HG02840 (cell line): ENCODE data around the gene TTC24.
"Not testable (repeated sequence)": the region's sequence is repeated elsewhere in the genome, so short reads cannot be mapped to it uniquely, and the experiment has no call there.

Experiments
- ATAC-seq: cut with Tn5 transposase; IDR thresholded peaks from one replicate; pipeline ENCODE4 v1.9.1; 2021; ENCODE audit warnings: mild to moderate bottlenecking, moderate library complexity, moderate number of reproducible peaks; ENCODE audit not compliant: unreplicated experiment, low FRiP score

Gene TTC24

GRCh38 chr1:156601892-156602291 lies 22.4 kb downstream of the TTC24 start:
- ATAC-seq, result no peak

DNA sequence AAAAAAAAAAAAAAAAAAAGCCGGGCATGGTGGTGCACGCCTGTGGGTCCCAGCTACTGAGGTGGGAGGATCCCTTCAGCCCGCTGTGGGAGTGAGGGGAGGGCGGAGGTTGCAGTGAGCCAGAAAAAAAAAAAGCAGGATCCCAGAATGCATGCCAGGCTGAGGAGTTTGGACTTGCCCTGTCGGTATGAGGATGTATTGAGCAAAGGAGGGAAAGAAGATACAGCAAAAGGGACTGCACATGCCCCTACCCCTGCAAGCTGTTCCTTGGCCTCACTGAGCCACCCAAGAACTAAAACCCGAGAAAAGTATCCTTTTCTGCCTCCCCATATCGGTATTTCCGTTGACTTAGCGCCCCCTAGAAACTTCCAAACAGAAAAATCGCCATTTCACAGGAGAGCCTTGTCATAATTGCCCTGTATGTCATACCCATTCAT lies 23.1 kb downstream of the TTC24 start:
- ATAC-seq, result no peak

- ATAC-seq, result not testable (repeated sequence)
Observed at GRCh38 chr1:156607344-156607743, 27.8 kb downstream of the TTC24 start.

DNA sequence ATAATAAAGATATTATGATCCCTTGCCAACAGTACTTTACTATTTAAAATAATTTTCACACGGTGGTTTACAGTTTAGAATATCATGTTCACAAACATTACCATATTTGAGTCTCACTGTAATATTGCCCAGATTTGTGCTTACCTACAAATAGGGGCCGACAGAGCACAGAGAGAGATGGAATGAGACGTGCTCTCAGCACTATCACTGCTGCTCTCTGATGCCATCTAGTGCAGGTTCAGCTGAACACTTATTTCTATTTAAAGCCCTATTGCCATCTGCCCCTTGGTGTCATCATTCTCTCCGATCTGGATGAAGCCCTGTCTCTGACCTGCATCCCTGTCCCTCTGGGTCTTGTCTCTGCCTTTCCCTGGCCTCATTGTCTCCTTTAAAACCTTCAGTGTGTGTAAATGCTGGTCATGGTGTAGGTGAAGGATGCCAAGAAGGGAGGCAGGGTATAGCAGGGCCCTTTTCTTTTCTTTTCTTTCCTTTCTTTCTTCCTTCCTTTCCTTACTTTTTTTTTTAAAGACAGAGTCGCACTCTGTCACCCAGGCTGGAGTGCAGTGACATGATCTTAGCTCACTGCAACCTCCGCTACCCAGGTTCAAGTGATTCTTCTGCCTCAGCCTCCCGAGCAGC lies 28.6 kb downstream of the TTC24 start:
- no peak for ATAC-seq

DNA sequence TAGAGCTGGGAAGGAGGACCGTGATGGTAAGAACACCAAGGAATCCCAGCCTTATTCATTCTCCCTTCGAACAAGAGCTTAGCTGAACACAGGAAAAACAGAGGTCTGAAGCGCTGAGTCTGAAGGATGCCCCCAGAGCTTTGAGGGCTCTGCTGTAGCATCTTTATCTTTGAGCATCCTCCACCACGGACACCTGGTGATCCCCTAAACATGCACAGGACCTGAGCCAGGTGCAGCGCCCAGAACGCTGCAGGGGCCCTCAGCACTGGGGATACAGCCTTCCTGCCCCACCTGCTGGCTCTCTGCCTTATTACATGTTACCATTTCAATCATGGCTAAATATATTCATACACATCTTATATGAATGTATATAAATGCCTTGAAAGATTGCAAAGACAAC lies 29.5 kb downstream of the TTC24 start:
- ATAC-seq, result no peak

- not testable (repeated sequence) for ATAC-seq
Observed at GRCh38 chr1:156610072-156610471, 30.5 kb downstream of the TTC24 start.

GRCh38 chr1:156612666-156613065 lies 33.1 kb downstream of the TTC24 start:
- no peak for ATAC-seq

GRCh38 chr1:156615946-156616345 lies 36.4 kb downstream of the TTC24 start:
- no peak for ATAC-seq

DNA sequence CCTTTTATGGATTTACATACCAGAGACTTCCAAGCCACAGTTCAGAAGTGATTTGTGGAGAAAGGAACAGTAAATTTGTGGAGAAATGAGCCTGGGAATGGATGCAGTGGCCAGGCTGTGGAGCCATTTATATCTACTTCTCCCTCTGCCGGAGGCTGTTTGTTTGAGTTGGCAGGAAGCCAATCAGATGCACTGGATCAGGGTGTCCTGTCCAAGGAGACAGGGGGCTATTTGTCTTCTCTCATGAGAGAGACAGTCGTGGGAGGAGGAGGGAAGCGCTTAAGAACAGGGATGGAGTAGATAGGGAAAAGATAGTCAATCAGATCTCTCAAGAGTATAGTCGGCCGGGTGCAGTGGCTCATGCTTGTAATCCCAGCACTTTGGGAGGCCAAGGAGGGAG lies 36.9 kb downstream of the TTC24 start:
- ATAC-seq, result no peak

DNA sequence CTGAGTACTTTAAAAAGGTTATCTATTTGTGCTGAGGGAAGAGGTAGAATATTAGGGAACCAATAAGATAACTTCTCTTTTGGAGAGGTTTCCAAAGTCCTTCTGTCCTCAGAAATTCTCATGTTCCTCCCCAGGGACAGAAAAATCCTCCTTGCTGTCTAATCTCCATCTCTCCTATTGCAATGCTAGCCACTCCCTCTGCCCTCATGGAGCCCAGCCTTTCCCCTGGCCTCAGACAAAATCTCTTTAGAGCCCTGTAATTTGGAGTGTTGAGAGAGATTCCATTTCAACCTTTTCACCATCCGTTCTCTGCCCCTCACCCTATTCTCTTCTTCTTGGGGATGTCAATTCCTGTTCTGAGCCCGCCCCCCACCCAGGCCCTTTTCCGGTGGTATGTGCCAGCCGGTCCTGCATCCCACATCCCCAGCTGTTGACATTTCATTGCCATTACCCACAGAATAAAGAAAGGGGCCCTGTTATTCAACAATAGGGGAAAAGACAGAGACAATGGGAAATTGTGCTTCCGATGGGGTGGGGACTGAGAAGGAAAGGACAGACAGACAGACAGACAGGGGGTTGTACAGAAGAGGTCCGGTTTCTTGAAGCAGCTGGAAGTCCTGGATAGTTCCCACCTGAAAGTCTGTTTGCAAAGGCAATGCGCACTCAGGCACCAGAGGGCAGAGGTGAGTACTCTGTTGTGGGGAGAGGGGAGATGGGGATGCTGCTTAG lies 39.5 kb downstream of the TTC24 start, which contains the start of gene HAPLN2:
TSS of gene HAPLN2 (plus strand) at position 563 of the 729 bp plus-strand sequence. CDS start 4,076 bp downstream, outside the sequence.
- ATAC-seq, result no peak

- ATAC-seq, result no peak
Observed at GRCh38 chr1:156619582-156619955, 40.0 kb downstream of the TTC24 start.

GRCh38 chr1:156622581-156623297 lies 43.2 kb downstream of the TTC24 start:
- no peak for ATAC-seq

- ATAC-seq, result no peak
Observed at GRCh38 chr1:156623946-156624813, 44.7 kb downstream of the TTC24 start.

GRCh38 chr1:156624814-156625435 lies 45.4 kb downstream of the TTC24 start:
- ATAC-seq, result no peak

DNA sequence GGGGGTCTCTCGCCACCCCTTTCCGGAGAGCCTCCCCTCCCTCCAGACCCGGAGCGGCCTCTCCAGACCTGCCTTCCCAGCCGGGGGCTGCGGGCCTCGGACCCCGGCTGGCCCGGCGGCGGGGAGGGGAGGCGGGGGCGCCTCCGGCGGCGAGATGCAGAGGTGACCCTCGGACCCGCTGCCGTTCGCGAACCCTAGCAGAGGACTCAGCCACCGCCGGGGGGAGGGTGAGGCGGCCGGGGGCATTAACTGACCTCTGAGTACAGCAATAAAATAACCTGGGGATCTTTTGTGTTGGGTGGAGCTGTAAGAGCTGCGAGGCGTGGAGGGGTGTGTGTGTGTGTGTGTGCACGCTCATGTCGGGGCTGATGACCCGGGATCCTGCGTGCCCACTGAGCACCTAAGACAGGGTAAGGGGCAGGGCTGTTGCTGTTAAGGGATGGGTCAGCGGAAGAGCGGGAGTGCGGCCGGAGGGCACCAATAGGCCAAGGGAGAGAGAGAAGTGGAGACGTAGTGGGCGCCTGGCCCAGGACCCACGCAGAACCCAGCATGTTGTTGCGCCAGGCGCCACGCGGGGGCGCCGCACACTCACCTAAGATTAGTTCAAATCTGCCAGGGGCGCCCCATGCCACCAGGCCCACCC lies 46.0 kb downstream of the TTC24 start:
- no peak for ATAC-seq

DNA sequence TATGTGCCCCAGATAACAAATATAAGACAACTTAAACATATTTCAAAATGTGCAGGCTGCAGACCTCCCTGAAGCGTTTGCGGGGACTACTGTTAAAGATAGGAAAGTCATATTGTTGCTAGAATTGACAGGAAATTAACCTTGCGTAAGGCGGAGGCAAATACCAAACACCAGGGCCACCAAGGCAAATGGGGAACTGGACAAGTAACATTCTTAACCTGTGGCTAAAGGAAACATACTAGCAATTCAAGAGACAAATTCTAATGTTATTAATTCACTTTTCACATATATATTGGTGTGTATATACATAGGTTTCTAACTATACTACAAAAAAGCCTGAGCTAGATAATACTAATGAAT lies 46.5 kb downstream of the TTC24 start:
- ATAC-seq, result no peak

GRCh38 chr1:156627313-156627880 lies 47.9 kb downstream of the TTC24 start:
- no peak for ATAC-seq

- no peak for ATAC-seq
Observed at GRCh38 chr1:156629823-156630449, 50.4 kb downstream of the TTC24 start.

GRCh38 chr1:156631152-156631551 lies 51.6 kb downstream of the TTC24 start:
- not testable (repeated sequence) for ATAC-seq
